Sciatic nerve (tissue), 2 donors: Measurements from ENCODE around the gene TEDC1. TPM values are rescaled to one million over a fixed set of nuclear protein-coding genes. Genes with fewer than 3 reads are reported as not detected.
A peak's percentile ranks its signal among the peaks of the same experiment; 100 is the strongest.

ENCODE experiments used
- ATAC-seq: fragments of 200-7000 bp; cut with Tn5 transposase; one replicate; pipeline ENCODE4 v1.9.1; 2020; ENCODE audit warnings: mild to moderate bottlenecking, moderate library complexity
- DNase-seq: peaks from one replicate; pipeline ENCODE4 v3.0.0-alpha.2; 2020; ENCODE audit warnings: low spot score
- intact Hi-C: fragments of 100-400 bp; cut with DNase I; formaldehyde crosslinking; loops from one replicate; pipeline ENCODE4 v1.14.2; 2022
- total RNA-seq: library from RNA; stranded (reverse); fragmentation: NEBNext Ultra II Directional; extraction: Animal tissue kit (Norgen Biotek cat#: 25700); gene quantifications from one replicate; pipeline ENCODE4 v1.2.1, GENCODE V29; 2021
- donor health status: DM: no; HTN: no; CAD: no.
- donor health status: DM: no; HTN: no; CAD: no.

The TEDC1 gene
- total RNA-seq, 1 donor from 2014 or later = 14.1 TPM

GRCh38 chr14:105455766-105456660 is 35.0 kb upstream of the TEDC1 start:
- ATAC-seq (peak; percentile 9), DNase-seq (no peak)
- intact Hi-C loops = no loop called here

DNA sequence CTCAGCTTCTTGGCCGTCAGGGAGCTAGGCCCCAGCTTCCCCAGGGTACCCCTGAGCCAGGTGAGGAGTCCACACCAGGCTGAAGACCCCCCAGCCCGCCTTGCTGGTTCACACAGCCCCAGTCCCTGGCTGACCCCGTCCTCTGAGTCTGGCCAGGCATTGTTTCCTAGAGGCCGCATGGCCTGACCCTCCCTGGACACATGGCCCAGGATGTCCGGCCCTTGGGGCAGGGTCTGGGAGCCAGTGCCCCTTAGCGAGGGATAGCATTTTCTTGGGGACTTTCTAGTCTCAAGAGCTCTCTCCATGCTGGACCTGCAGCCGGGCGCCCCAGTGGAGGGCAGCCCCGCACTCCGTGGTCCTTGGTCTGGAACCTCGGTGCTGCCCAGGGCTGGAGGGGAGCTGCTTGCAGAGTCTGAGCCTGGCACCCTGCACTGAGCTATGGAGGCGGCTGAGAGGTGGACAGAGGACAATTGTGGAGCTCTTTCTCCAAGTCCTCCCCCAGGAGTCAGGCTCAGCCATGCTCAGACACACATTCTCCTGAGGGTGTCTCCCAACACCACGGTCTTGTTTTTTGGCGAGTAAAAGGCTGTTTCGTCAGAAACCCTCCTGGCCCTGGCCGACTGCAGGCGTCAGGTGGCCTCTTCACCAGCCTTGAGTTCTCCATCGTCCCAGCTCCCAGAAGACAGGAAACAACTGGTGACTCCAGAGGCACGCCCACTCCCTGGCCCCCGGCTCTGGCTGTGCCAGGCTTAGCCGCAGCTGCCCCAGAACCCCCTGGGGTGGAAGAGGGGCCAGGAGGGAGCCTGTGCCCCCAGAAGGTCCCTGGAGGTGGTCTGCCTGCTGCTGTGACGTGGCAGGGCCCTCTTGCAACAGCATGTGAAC is 34.1 kb upstream of the TEDC1 start:
- intact Hi-C loops = no loop called here
- ATAC-seq (peak; percentile 29), DNase-seq (no peak)

DNA sequence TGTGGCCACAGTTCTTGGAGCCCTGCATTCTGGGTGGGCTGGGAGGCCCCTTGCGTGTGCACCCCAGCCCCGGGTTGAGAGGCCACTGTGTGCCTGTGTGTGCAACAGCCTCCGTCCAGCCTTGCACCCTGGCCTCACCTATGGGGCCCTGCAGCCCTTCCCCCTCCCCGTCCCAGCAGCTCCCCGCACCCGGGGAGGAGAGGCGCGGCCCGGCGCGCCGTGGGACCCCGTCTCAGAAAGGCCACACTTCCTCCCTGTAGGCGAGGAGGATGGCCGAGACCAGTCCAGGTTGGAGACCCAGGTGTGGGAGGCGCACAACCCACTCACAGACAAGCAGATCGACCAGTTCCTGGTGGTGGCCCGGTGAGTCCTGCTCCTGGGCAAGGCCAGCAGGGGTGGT is 33.0 kb upstream of the TEDC1 start:
- intact Hi-C loops = no loop called here
- no peak for ATAC-seq
- no peak for DNase-seq

GRCh38 chr14:105458571-105458970 is 32.5 kb upstream of the TEDC1 start:
- ATAC-seq = no peak
- intact Hi-C loops = no loop called here
- no peak for DNase-seq

DNA sequence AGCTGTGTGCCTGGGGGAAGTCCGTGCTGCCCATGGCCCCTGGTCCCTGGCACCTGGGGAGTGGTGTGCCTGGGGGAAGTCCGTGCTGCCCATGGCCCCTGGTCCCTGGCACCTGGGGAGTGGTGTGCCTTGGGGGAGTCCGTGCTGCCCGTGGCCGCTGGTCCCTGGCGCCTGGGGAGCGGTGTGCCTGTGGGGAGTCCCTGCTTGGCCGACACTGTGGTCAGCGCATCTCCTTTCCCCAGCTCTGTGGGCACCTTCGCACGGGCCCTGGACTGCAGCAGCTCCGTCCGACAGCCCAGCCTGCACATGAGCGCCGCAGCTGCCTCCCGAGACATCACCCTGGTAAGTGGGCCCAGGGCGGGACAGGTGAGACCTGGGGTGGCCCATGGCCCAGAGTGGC is 30.9 kb upstream of the TEDC1 start:
- DNase-seq = no peak
- ATAC-seq = no peak
- intact Hi-C loops = no loop called here

DNA sequence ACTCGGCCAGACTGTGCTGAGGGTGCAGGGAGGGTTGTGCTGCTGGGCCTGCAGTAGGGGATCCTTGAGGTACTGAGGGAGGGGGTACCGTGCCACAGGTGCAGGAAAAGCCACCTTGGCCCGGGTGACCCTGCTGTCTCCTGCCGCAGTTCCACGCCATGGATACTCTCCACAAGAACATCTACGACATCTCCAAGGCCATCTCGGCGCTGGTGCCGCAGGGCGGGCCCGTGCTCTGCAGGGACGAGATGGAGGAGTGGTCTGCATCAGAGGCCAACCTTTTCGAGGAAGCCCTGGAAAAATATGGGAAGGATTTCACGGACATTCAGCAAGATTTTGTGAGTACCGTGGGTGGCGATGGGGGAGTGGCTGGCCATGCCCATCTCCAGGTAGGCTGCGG is 30.4 kb upstream of the TEDC1 start:
- intact Hi-C loops = no loop called here
- DNase-seq (no peak), ATAC-seq (no peak)

- ATAC-seq (no peak), DNase-seq (no peak)
- intact Hi-C loops = no loop called here
Measured at GRCh38 chr14:105461903-105462302, 29.1 kb upstream of the TEDC1 start.

DNA sequence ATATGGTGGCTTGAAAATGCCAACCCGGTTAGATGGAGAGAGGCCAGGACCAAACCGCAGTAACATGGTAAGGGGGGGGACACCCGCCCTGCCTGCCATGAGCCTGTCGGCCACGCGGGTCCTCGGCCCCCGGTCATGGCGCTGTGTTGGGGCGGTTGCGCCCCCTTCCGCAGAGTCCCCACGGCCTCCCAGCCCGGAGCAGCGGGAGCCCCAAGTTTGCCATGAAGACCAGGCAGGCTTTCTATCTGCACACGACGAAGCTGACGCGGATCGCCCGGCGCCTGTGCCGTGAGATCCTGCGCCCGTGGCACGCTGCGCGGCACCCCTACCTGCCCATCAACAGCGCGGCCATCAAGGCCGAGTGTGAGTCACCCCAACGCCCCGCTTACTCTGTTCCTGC is 26.5 kb upstream of the TEDC1 start:
- no peak for DNase-seq
- intact Hi-C loops = no loop called here
- ATAC-seq = no peak

GRCh38 chr14:105465209-105466031 is 25.6 kb upstream of the TEDC1 start:
- intact Hi-C loops = no loop called here
- DNase-seq (no peak), ATAC-seq (no peak)

DNA sequence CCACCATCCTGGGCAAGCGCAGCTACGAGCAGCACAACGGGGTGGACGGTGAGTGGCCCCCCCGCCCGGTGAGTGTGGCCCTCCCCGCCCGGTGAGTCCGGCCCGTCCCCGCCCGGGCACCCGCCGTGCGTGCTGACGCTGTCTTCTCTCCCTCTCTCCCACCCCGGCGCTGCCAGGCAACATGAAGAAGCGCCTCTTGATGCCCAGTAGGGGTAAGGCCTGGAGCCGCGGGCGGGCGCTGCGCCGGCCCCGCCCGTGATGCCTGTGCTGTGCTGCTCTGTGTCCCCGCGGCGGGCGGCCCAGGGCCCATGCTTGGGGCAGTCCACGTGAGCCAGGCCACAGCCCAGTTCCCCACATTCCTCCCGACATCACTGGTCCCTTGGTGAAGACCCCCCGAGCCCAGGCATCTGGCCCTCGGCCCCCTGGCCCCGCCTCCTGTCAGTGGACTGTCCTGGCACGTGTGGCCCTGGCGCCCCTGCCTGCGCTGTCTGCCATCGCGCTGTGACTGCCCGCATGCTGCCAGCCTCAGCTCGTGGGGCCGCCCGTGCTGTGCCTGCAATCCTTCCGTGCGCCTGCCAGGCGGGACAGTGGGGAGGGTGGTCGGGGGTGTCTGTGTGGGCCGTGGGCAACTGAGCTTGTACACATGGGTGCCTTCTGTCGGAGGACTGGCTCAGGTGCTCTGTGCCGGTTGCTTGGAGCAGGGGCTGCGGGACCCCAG is 24.4 kb upstream of the TEDC1 start:
- ATAC-seq = no peak
- intact Hi-C loops = no loop called here
- DNase-seq = no peak

DNA sequence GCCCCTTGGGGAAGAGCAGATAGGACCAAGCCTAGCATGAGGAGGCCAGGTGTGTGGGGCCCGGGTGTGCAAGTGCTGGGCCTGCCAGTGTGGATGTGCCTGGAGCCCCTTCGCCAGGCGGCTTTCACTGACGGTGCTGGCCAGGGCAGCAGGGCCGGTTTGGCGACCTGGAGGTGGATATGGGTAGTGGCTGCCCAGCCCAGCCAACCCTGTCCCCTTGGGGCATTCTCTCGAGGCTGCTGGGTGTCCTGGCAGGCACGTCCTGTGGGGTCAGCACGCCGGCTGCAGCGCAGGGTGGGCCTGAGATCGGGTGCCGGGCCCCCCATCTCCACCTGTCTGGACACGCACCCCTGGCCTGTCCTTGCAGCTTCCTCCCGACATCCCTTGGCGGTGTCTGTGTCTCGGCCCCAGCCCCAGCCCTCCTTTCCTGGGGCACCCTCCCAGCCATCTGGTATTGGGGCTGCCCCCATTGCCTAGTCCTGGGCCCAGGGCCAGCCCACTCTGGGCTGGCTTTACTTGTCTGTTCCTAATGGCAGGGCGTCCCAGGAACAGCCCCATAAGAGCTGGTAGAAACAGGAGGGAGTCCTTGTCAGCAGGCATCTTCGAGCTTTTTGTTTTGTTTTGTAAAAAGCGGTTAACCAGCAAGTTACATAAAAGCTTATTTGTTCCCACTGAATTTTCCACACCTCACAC is 23.7 kb upstream of the TEDC1 start:
- no peak for ATAC-seq
- DNase-seq = no peak
- intact Hi-C loops = no loop called here

GRCh38 chr14:105467942-105468471 is 23.0 kb upstream of the TEDC1 start:
- intact Hi-C loops = no loop called here
- ATAC-seq (peak; percentile 1), DNase-seq (no peak)

DNA sequence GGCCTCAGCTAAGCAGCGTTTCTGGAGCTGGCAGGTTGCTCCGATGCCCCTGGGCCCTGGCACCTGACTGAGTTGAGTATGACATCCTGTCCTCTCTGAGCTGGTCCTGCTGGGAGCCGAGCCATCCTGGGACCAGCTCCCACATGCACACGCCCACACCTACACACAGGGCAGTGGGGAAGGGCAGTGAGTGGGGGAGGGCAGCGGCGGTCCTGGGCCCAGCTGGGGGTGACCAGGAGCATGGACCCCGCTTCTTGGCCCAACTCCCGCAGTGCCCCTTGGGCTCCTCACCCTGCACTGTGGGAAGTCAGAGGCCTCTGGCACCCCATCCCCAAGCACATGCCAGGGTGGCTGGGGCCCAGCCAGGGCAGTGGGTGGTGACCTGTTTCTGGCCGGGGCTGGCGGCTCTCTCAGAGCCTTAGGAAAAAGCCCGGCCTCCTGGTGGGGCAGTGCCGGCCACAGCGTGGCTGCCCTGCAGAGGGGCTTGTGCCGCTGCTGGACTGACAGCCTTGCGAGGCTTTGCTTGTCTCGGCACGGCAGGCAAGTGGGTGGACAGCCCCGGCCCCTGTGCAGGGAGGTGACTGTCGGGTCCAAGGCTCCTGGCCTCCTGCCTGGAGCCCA is 22.3 kb upstream of the TEDC1 start:
- DNase-seq (no peak), ATAC-seq (peak; percentile 30)
- intact Hi-C loops = no loop called here

- intact Hi-C loops = no loop called here
- ATAC-seq (no peak), DNase-seq (no peak)
Measured at GRCh38 chr14:105469456-105470349, 21.3 kb upstream of the TEDC1 start.

DNA sequence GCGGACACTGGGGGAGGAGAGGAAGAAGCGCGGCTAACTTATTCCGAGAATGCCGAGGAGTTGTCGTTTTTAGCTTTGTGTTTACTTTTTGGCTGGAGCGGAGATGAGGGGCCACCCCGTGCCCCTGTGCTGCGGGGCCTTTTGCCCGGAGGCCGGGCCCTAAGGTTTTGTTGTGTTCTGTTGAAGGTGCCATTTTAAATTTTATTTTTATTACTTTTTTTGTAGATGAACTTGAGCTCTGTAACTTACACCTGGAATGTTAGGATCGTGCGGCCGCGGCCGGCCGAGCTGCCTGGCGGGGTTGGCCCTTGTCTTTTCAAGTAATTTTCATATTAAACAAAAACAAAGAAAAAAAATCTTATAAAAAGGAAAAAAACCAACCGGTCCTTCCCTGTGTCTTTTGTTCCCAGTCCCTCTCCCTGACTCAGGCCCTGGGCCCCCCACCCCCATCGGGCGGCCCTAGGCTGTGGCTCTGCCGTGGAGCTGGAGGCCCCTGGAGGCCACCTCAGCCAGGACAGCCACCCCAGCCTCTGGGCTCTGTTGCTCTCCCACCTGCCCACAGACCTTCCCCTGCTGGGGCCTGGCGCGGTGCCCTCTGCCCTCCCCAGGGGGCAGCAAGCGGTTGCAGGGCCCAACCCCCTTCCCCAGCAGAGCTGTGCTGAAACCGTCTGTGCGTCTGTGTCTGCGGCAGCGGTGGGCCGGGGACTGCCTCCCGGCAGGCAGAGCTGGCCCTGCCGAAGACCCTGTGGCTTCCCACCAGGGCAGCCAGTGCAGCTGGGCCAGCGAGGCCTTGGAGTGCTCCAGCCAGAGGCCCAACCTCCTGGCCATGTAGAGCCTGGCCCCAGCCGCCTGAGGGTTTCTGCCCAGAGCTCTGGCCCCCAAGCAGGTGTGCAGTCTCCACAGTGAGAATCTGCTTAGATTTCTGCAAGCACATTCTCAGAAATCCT is 20.4 kb upstream of the TEDC1 start:
- ATAC-seq (no peak), DNase-seq (no peak)
- intact Hi-C loops = no loop called here
